Mesothelial cell of epicardium (in vitro differentiated cells): ENCODE measurements around the gene NTRK3. TPM values are rescaled to one million over a fixed set of nuclear protein-coding genes. Genes with fewer than 3 reads are reported as not detected.

Experiments
- DNase-seq, 2 experiments: peaks; one replicate each; pipeline ENCODE4 v3.0.0; 2021; ENCODE audit warnings: low spot score in 2 of 2; ENCODE audit not compliant: unreplicated experiment in 2 of 2
- H3K27ac Mint-ChIP-seq: 2 replicates; pipeline ENCODE4 v1.8.0; 2021; ENCODE audit warnings: mixed read lengths
- H3K27me3 Mint-ChIP-seq: 2 replicates; pipeline ENCODE4 v1.8.0; 2021; ENCODE audit warnings: low read depth, mixed read lengths
- H3K36me3 Mint-ChIP-seq: 2 replicates; pipeline ENCODE4 v1.8.0; 2021; ENCODE audit warnings: mixed read lengths
- H3K4me1 Mint-ChIP-seq: 2 replicates; pipeline ENCODE4 v1.8.0; 2021; ENCODE audit warnings: mixed read lengths
- H3K4me3 Mint-ChIP-seq: 2 replicates; pipeline ENCODE4 v1.8.0; 2021; ENCODE audit warnings: mild to moderate bottlenecking, moderate library complexity, mixed read lengths
- H3K9me3 Mint-ChIP-seq: 2 replicates; pipeline ENCODE4 v1.8.0; 2021; ENCODE audit warnings: mixed read lengths
- total RNA-seq: library from RNA; stranded (reverse); gene quantifications from 3 replicates; pipeline ENCODE4 v1.2.1, GENCODE V29; 2021
- TF ChIP-seq, protein P1 (sequence below): fragments of 200-600 bp; sonication (generic); IDR thresholded peaks from one replicate; pipeline ENCODE4 v1.5.0; 2021; ENCODE audit warnings: antibody characterized with exemption; ENCODE audit not compliant: unreplicated experiment

The NTRK3 gene
- total RNA-seq, 1 donor from 2014 or later = 2.1 TPM

DNA sequence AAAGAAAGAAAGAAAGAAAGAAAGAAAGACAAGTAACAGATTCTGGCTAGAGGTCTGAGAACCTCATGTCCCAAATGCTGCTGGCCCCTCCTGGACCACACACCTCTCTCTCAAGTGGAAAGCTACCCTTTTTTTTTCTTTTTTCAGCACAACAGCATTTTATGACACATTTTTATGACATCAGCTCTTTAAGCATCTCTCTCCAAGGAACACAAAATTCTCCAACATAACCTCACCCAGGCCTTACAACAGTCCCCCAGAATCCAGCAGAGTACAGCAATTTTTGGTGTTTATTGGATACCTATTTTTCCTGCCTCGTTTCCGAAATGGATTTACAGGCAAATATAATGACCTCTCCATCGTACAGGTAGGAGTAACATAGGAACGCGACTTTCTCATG lies 11.2 kb upstream of the NTRK3 start:
- Mint-ChIP-seq H3K27me3 (peaks cover 96% of the 10 kb centered on the region), H3K4me3 (no peak overlapping the region), H3K36me3 (no peaks in the 10 kb centered on the region), H3K9me3 (no peaks in the 10 kb centered on the region), H3K27ac (no peak overlapping the region), H3K4me1 (no peaks in the 10 kb centered on the region)
- no peak for DNase-seq
- TF ChIP-seq, protein P1, sequence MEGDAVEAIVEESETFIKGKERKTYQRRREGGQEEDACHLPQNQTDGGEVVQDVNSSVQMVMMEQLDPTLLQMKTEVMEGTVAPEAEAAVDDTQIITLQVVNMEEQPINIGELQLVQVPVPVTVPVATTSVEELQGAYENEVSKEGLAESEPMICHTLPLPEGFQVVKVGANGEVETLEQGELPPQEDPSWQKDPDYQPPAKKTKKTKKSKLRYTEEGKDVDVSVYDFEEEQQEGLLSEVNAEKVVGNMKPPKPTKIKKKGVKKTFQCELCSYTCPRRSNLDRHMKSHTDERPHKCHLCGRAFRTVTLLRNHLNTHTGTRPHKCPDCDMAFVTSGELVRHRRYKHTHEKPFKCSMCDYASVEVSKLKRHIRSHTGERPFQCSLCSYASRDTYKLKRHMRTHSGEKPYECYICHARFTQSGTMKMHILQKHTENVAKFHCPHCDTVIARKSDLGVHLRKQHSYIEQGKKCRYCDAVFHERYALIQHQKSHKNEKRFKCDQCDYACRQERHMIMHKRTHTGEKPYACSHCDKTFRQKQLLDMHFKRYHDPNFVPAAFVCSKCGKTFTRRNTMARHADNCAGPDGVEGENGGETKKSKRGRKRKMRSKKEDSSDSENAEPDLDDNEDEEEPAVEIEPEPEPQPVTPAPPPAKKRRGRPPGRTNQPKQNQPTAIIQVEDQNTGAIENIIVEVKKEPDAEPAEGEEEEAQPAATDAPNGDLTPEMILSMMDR = no peak

DNA sequence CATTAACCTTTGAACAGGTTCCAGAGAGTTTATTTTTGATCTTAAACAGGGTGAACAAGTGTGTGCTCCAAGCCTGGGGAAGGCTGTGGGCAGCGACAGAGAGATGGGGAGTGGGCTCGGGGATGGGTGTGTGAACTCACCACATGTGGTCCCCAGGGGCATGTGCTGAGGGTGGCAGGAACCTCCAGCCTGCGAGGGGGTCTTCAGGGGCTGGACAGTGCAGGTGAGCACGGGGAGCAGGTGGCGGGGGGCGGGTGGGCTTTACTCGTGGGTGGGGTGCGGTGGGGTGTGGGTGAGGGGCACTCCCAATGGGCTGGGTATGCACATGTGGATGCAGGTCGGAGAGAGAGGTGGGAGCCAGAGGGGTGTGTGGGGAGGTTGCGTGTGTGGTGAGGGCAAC lies 9.6 kb upstream of the NTRK3 start:
- no peaks in the 10 kb centered on the region for H3K9me3 Mint-ChIP-seq
- TF ChIP-seq, protein P1 = no peak
- H3K36me3 Mint-ChIP-seq = no peaks in the 10 kb centered on the region
- H3K4me3 Mint-ChIP-seq = no peak overlapping the region
- H3K4me1 Mint-ChIP-seq = no peaks in the 10 kb centered on the region
- H3K27me3 Mint-ChIP-seq = peaks cover 96% of the 10 kb centered on the region
- DNase-seq = no peak
- no peak overlapping the region for H3K27ac Mint-ChIP-seq

DNA sequence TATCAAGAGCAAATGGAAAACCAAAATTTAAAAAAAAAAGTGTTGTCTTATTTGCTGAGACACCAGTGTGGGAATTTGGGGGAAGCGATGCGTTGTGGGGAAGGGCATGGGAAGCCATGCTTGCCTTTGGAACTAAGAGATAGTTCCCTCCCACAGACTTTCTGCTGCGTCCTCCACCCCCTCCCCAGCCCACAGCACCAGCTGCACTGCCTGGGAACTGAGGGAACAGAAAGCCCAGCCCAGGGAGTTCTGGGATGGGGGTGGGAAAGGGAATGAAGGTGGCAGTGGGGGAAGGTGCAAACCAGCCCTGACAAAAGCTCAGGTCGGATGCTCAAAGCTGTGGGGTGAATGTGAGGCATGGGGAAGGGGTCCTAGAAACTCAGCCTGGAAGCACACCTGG lies 8.1 kb upstream of the NTRK3 start:
- DNase-seq = no peak
- TF ChIP-seq, protein P1 = no peak
- no peak overlapping the region for H3K4me3 Mint-ChIP-seq
- H3K4me1 Mint-ChIP-seq = no peaks in the 10 kb centered on the region
- H3K27me3 Mint-ChIP-seq = peaks cover 96% of the 10 kb centered on the region
- no peaks in the 10 kb centered on the region for H3K36me3 Mint-ChIP-seq
- H3K27ac Mint-ChIP-seq = no peak overlapping the region
- no peaks in the 10 kb centered on the region for H3K9me3 Mint-ChIP-seq

DNA sequence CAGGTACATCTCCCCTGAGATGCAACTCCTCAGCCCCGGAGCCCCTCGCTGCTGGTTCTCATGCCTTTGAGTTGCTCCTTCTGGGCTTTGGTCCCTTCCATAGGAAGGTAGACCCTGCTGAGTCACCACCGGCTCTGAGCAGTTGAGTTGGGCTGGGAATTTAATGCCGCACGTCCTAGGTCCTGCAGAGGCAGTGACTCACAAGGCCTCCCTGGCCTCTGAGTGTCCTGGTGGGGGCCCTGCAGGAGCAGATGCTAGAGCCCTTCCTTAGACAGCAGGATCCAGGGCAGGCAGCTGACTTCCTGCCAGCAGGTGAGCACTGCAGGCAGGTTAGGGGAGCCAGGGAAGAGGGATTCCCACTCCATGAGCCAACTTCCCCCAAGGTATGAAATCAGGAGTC lies 5.5 kb upstream of the NTRK3 start:
- no peak for DNase-seq
- Mint-ChIP-seq H3K4me3 (no peak overlapping the region), H3K9me3 (no peaks in the 10 kb centered on the region), H3K36me3 (no peaks in the 10 kb centered on the region), H3K4me1 (peaks cover 12% of the 10 kb centered on the region), H3K27me3 (peaks cover 98% of the 10 kb centered on the region), H3K27ac (no peak overlapping the region)
- TF ChIP-seq, protein P1 = no peak

DNA sequence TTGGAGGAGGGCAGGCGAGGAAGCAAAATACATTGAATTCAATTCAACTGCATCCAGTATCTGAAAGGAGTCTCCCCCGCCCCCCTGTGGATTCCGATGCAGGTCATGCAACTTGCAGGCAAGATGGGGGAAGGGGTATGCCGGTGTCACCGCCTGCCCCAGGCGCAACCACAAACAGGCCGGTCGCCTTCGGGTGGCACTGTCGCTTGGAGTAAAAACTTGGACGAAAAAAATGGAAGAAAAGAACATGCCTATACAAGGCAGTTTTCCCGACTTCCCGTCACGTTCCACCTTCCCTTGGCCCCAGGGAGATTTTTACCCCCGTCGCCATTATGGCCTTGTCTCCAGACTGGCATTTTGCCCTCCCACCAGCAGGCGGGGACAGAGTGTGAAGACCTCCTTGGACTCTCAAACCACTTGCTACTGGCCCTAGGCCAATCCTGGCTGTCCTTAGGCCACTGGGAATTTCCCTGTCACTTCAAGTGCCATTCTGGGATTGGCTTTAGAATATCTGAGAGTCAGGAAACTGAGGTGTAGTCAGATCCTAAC lies 1.6 kb upstream of the NTRK3 start:
- DNase-seq = no peak
- H3K4me3 Mint-ChIP-seq = peak overlapping the region; percentile 62
- H3K9me3 Mint-ChIP-seq = no peaks in the 10 kb centered on the region
- TF ChIP-seq, protein P1 = no peak
- H3K36me3 Mint-ChIP-seq = no peaks in the 10 kb centered on the region
- peaks cover 25% of the 10 kb centered on the region for H3K4me1 Mint-ChIP-seq
- no peak overlapping the region for H3K27ac Mint-ChIP-seq
- H3K27me3 Mint-ChIP-seq = peaks cover 95% of the 10 kb centered on the region
